Endothelial cell of umbilical vein (primary cell): ENCODE data around the gene FBXL19.

Experiments used
- CTCF ChIP-seq, 2 donors: IDR thresholded peaks; 1 replicate in 1 of 2; 2 replicates in 1 of 2; pipeline ENCODE4 v1.5.1; 2011; ENCODE audit warnings: low read length in 2 of 2, mild to moderate bottlenecking in 2 of 2, moderate library complexity in 2 of 2, control low read depth in 1 of 2, inconsistent platforms in 1 of 2, low read depth in 1 of 2; ENCODE audit not compliant: insufficient read depth in 1 of 2; ENCODE audit errors: extremely low read depth in 1 of 2
- EZH2 ChIP-seq: IDR thresholded peaks from 2 replicates; pipeline ENCODE4 v1.6.1; 2012; ENCODE audit warnings: borderline replicate concordance, low read depth, mild to moderate bottlenecking, moderate library complexity, low read length, inconsistent platforms; ENCODE audit not compliant: severe bottlenecking
- FOS ChIP-seq: IDR thresholded peaks from 2 replicates; pipeline ENCODE4 v1.6.1; 2011; ENCODE audit warnings: mild to moderate bottlenecking, low read length, moderate library complexity, borderline replicate concordance; ENCODE audit not compliant: insufficient read depth
- JUN ChIP-seq: IDR thresholded peaks from 2 replicates; pipeline ENCODE4 v1.6.1; 2011; ENCODE audit warnings: borderline replicate concordance, low read depth; ENCODE audit not compliant: insufficient read length, insufficient read depth
- MYC ChIP-seq: IDR thresholded peaks from one replicate; pipeline ENCODE4 v1.6.1; 2011; ENCODE audit warnings: mild to moderate bottlenecking, low read depth, low read length
- POLR2A ChIP-seq: IDR thresholded peaks from 2 replicates; pipeline ENCODE4 v1.6.1; 2012; ENCODE audit warnings: low read depth, mild to moderate bottlenecking, control low read depth, low read length
- POLR2AphosphoS5 ChIP-seq: IDR thresholded peaks from 2 replicates; pipeline ENCODE4 v1.6.1; 2012; ENCODE audit warnings: low read depth, mild to moderate bottlenecking, control low read depth, low read length, moderate library complexity; ENCODE audit not compliant: insufficient read depth

- TF ChIP-seq CTCF (IDR thresholded peaks at IDR 0.05; ENCODE audit: extremely low read depth in 1 of 2, insufficient read depth in 1 of 2, low read depth in 1 of 2, low read length in 2 of 2) (no peak), POLR2AphosphoS5 (no peak), POLR2A (no peak), EZH2 (no peak), MYC (no peak), FOS (no peak), JUN (no peak)
Measured at GRCh38 chr16:30931068-30931650, 7.8 kb downstream of the FBXL19 start.
